Neuronal stem cell (in vitro differentiated cells): ENCODE measurements around the gene HSD17B8.
A peak's percentile ranks its signal among the peaks of the same experiment; 100 is the strongest.

Experiments
- DNase-seq: peaks from one replicate; pipeline ENCODE4 v3.0.0-alpha.2; 2013; ENCODE audit warnings: low spot score
- H2AFZ ChIP-seq: one replicate; pipeline ENCODE4 v1.6.1; 2013; ENCODE audit warnings: mild to moderate bottlenecking, low read length, inconsistent platforms
- H2AK5ac ChIP-seq: 2 replicates; pipeline ENCODE4 v1.6.1; 2013; ENCODE audit warnings: low read depth, mild to moderate bottlenecking, inconsistent platforms, low read length, moderate library complexity, mixed read lengths
- H2BK120ac ChIP-seq: 2 replicates; pipeline ENCODE4 v1.6.1; 2013; ENCODE audit warnings: low read depth, mild to moderate bottlenecking, inconsistent platforms, low read length, moderate library complexity, mixed read lengths
- H2BK12ac ChIP-seq: one replicate; pipeline ENCODE4 v1.6.1; 2013; ENCODE audit warnings: low read length, inconsistent platforms
- H2BK15ac ChIP-seq: 2 replicates; pipeline ENCODE4 v1.6.1; 2013; ENCODE audit warnings: mild to moderate bottlenecking, low read length, inconsistent platforms, mixed read lengths
- H2BK5ac ChIP-seq: one replicate; pipeline ENCODE4 v1.6.1; 2013; ENCODE audit warnings: inconsistent platforms, mild to moderate bottlenecking, low read length, moderate library complexity
- H3K14ac ChIP-seq: one replicate; pipeline ENCODE4 v1.6.1; 2013; ENCODE audit warnings: low read length, inconsistent platforms
- H3K18ac ChIP-seq: 2 replicates; pipeline ENCODE4 v1.6.1; 2013; ENCODE audit warnings: low read length, inconsistent platforms
- H3K23ac ChIP-seq: 2 replicates; pipeline ENCODE4 v1.6.1; 2013; ENCODE audit warnings: low read depth, mild to moderate bottlenecking, mixed read lengths, low read length, inconsistent platforms; ENCODE audit not compliant: poor library complexity
- H3K27ac ChIP-seq: replicated peaks from 3 replicates; pipeline ENCODE4 v1.5.1; 2013; ENCODE audit warnings: low read length, inconsistent platforms
- H3K27me3 ChIP-seq, 3 experiments: 2 replicates each; pipeline ENCODE4 v1.6.1; 2013; ENCODE audit warnings: low read length in 3 of 3, mild to moderate bottlenecking in 2 of 3, inconsistent platforms in 1 of 3, low read depth in 1 of 3, mixed read lengths in 1 of 3, moderate library complexity in 1 of 3; ENCODE audit not compliant: control insufficient read depth in 3 of 3, insufficient read depth in 3 of 3
- H3K36me3 ChIP-seq, 2 donors: replicated peaks in 1 of 2; 2 replicates each; pipeline ENCODE4 v1.6.1; 2013; ENCODE audit warnings: low read length in 2 of 2; ENCODE audit not compliant: control insufficient read depth in 2 of 2, insufficient read depth in 2 of 2
- H3K4ac ChIP-seq: 2 replicates; pipeline ENCODE4 v1.6.1; 2013; ENCODE audit warnings: inconsistent platforms, mild to moderate bottlenecking, low read length, moderate library complexity
- H3K4me1 ChIP-seq, 2 donors: 1 replicate in 1 of 2; 2 replicates in 1 of 2; pipeline ENCODE4 v1.6.1; 2013; ENCODE audit warnings: low read length in 2 of 2, low read depth in 1 of 2; ENCODE audit not compliant: control insufficient read depth in 2 of 2, insufficient read depth in 1 of 2
- H3K4me2 ChIP-seq: one replicate; pipeline ENCODE4 v1.6.1; 2013; ENCODE audit warnings: mild to moderate bottlenecking, low read length, inconsistent platforms; ENCODE audit not compliant: insufficient read depth, poor library complexity, severe bottlenecking
- H3K4me3 ChIP-seq, 2 donors: 2 replicates each; pipeline ENCODE4 v1.5.1; 2013; ENCODE audit warnings: low read length in 2 of 2, mild to moderate bottlenecking in 2 of 2, inconsistent platforms in 1 of 2, moderate library complexity in 1 of 2
- H3K79me1 ChIP-seq: one replicate; pipeline ENCODE4 v1.6.1; 2013; ENCODE audit warnings: low read depth, mild to moderate bottlenecking, inconsistent platforms, low read length, moderate library complexity
- H3K9ac ChIP-seq: one replicate; pipeline ENCODE4 v1.6.1; 2013; ENCODE audit warnings: mild to moderate bottlenecking, low read depth, low read length, inconsistent platforms; ENCODE audit not compliant: poor library complexity
- H3K9me3 ChIP-seq, 2 donors: replicated peaks in 1 of 2; 2 replicates each; pipeline versions ENCODE3 to v1.6.1; 2013; ENCODE audit warnings: low read length in 2 of 2, mild to moderate bottlenecking in 2 of 2, inconsistent platforms in 1 of 2, low read depth in 1 of 2, mixed read lengths in 1 of 2, moderate library complexity in 1 of 2; ENCODE audit not compliant: control insufficient read depth in 2 of 2, insufficient read depth in 1 of 2
- H4K8ac ChIP-seq: one replicate; pipeline ENCODE4 v1.6.1; 2013; ENCODE audit warnings: low read depth, mild to moderate bottlenecking, inconsistent platforms, low read length, moderate library complexity
- H4K91ac ChIP-seq: one replicate; pipeline ENCODE4 v1.6.1; 2013; ENCODE audit warnings: low read length, low read depth, mild to moderate bottlenecking, inconsistent platforms; ENCODE audit not compliant: poor library complexity
- WGBS, 2 donors: extraction: QIAGEN DNeasy Blood & Tissue Kit; methylation state at CpG; one replicate each; pipeline ENCODE4 v1.1.7; 2013; ENCODE audit warnings: missing lambda C conversion rate in 2 of 2, mixed read lengths in 1 of 2; ENCODE audit not compliant: insufficient read length in 2 of 2, insufficient replicate concordance in 1 of 2; ENCODE audit errors: extremely low coverage in 2 of 2; 5-methylcytosine and 5-hydroxymethylcytosine counted together

Gene HSD17B8

GRCh38 chr6:33167374-33168283 is 36.8 kb upstream of the HSD17B8 start:
- no CpG with 5 or more reads among the region's 19 CpGs for WGBS, 2 donors

GRCh38 chr6:33168284-33168601 is 36.2 kb upstream of the HSD17B8 start:
- H3K18ac ChIP-seq: no peak overlapping the region
- no peak overlapping the region for H4K8ac ChIP-seq
- no peaks in the 10 kb centered on the region for H3K9me3 ChIP-seq
- no peak overlapping the region for H2BK15ac ChIP-seq
- no peak overlapping the region for H2BK12ac ChIP-seq
- H2BK120ac ChIP-seq: no peak overlapping the region
- H3K23ac ChIP-seq: no peak overlapping the region
- H2AK5ac ChIP-seq: no peak overlapping the region
- no peaks in the 10 kb centered on the region for H3K36me3 ChIP-seq
- no peak overlapping the region for H2BK5ac ChIP-seq
- no CpG with 5 or more reads among the region's 6 CpGs for WGBS, 2 donors
- H3K14ac ChIP-seq: no peak overlapping the region
- no peak overlapping the region for H4K91ac ChIP-seq
- no peak overlapping the region for H3K4me3 ChIP-seq
- no peaks in the 10 kb centered on the region for H3K4me1 ChIP-seq
- H3K27me3 ChIP-seq: peaks cover 0 to 4% (median 0%) of the 10 kb centered on the region in 3 experiments
- no peaks in the 10 kb centered on the region for H3K79me1 ChIP-seq
- no peak overlapping the region for H3K4ac ChIP-seq
- no peak overlapping the region for H2AFZ ChIP-seq
- H3K27ac ChIP-seq: no peak overlapping the region
- H3K9ac ChIP-seq: no peak overlapping the region
- H3K4me2 ChIP-seq: no peak overlapping the region
- no peak for DNase-seq

More at GRCh38 chr6:33167374-33168283, 36.8 kb upstream of the HSD17B8 start:
- Histone ChIP-seq H3K36me3 (no peaks in the 10 kb centered on the region), H3K79me1 (no peaks in the 10 kb centered on the region), H2AFZ (no peak overlapping the region), H4K91ac (no peak overlapping the region), H3K18ac (peak overlapping the region; percentile 64), H3K27ac (no peak overlapping the region), H2BK5ac (no peak overlapping the region), H4K8ac (no peak overlapping the region), H3K23ac (no peak overlapping the region), H3K14ac (peak overlapping the region; percentile 8), H3K9me3 (no peaks in the 10 kb centered on the region), H3K4me1 (no peaks in the 10 kb centered on the region), H3K27me3 (peaks cover 0 to 4% (median 0%) of the 10 kb centered on the region in 3 experiments), H3K4me2 (no peak overlapping the region), H3K9ac (no peak overlapping the region), H3K4me3 (no peak overlapping the region), H2BK120ac (no peak overlapping the region), H2AK5ac (peak overlapping the region; percentile 98), H2BK12ac (peak overlapping the region; percentile 84), H2BK15ac (peak overlapping the region; percentile 37), H3K4ac (no peak overlapping the region)
- no peak for DNase-seq

GRCh38 chr6:33168639-33169038 is 35.8 kb upstream of the HSD17B8 start:
- Histone ChIP-seq H2BK12ac (no peak overlapping the region), H3K4me2 (no peak overlapping the region), H3K79me1 (peaks cover 2% of the 10 kb centered on the region), H2BK120ac (no peak overlapping the region), H3K4ac (no peak overlapping the region), H3K18ac (no peak overlapping the region), H2BK15ac (peak overlapping the region; percentile 37), H2AK5ac (no peak overlapping the region), H2AFZ (no peak overlapping the region), H3K23ac (no peak overlapping the region), H3K9ac (no peak overlapping the region), H3K27me3 (peaks cover 0 to 4% (median 0%) of the 10 kb centered on the region in 3 experiments), H3K4me1 (no peaks in the 10 kb centered on the region), H3K14ac (no peak overlapping the region), H3K9me3 (no peaks in the 10 kb centered on the region), H4K8ac (no peak overlapping the region), H3K4me3 (no peak overlapping the region), H3K27ac (no peak overlapping the region), H4K91ac (no peak overlapping the region), H2BK5ac (no peak overlapping the region), H3K36me3 (no peaks in the 10 kb centered on the region)
- WGBS, 2 donors: no CpG with 5 or more reads among the region's 5 CpGs
- no peak for DNase-seq

- H3K4ac ChIP-seq: no peak overlapping the region
- H3K9ac ChIP-seq: no peak overlapping the region
- H3K18ac ChIP-seq: no peak overlapping the region
- no peaks in the 10 kb centered on the region for H3K4me1 ChIP-seq
- no peaks in the 10 kb centered on the region for H3K36me3 ChIP-seq
- H2BK15ac ChIP-seq: peak overlapping the region; percentile 9
- H3K9me3 ChIP-seq: no peaks in the 10 kb centered on the region
- no peak overlapping the region for H2BK5ac ChIP-seq
- H3K14ac ChIP-seq: peak overlapping the region; percentile 40
- no peak overlapping the region for H2AFZ ChIP-seq
- H4K91ac ChIP-seq: no peak overlapping the region
- H3K27me3 ChIP-seq: peaks cover 0 to 4% (median 0%) of the 10 kb centered on the region in 3 experiments
- no peak overlapping the region for H3K4me3 ChIP-seq
- H3K23ac ChIP-seq: no peak overlapping the region
- no peak overlapping the region for H3K4me2 ChIP-seq
- H2AK5ac ChIP-seq: no peak overlapping the region
- H2BK120ac ChIP-seq: no peak overlapping the region
- no peak overlapping the region for H3K27ac ChIP-seq
- no peak overlapping the region for H4K8ac ChIP-seq
- DNase-seq: no peak
- no CpG with 5 or more reads among the region's 10 CpGs for WGBS, 2 donors
- H2BK12ac ChIP-seq: no peak overlapping the region
- H3K79me1 ChIP-seq: peaks cover 2% of the 10 kb centered on the region
Observed at GRCh38 chr6:33169291-33170175, 34.9 kb upstream of the HSD17B8 start.
